OCI-LY1 (cell line): ENCODE results near the gene DROSHA.

Source experiments
- EZH2 ChIP-seq: fragments of 200-600 bp; sonication (generic), shearing (Covaris generic); IDR thresholded peaks from 2 replicates; pipeline ENCODE4 v1.8.0; 2017; ENCODE audit warnings: borderline replicate concordance, mixed run types, mild to moderate bottlenecking, antibody characterized with exemption, low read length, moderate library complexity, mixed read lengths
- TF ChIP-seq, protein P1 (sequence below): fragments of 200-600 bp; sonication (generic), shearing (Covaris generic); IDR thresholded peaks from 2 replicates; pipeline ENCODE4 v1.5.1; 2017; ENCODE audit warnings: mild to moderate bottlenecking, antibody characterized with exemption, low read length, moderate library complexity, mixed read lengths

GRCh38 chr5:31504529-31504928 is 27.4 kb downstream of the DROSHA start:
- TF ChIP-seq, protein P1, sequence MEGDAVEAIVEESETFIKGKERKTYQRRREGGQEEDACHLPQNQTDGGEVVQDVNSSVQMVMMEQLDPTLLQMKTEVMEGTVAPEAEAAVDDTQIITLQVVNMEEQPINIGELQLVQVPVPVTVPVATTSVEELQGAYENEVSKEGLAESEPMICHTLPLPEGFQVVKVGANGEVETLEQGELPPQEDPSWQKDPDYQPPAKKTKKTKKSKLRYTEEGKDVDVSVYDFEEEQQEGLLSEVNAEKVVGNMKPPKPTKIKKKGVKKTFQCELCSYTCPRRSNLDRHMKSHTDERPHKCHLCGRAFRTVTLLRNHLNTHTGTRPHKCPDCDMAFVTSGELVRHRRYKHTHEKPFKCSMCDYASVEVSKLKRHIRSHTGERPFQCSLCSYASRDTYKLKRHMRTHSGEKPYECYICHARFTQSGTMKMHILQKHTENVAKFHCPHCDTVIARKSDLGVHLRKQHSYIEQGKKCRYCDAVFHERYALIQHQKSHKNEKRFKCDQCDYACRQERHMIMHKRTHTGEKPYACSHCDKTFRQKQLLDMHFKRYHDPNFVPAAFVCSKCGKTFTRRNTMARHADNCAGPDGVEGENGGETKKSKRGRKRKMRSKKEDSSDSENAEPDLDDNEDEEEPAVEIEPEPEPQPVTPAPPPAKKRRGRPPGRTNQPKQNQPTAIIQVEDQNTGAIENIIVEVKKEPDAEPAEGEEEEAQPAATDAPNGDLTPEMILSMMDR, result no peak
- no peak for TF ChIP-seq EZH2
